Forelimb muscle (tissue), 1 donor: Measurements from ENCODE around the gene SHISA9. TPM values are rescaled to one million over a fixed set of nuclear protein-coding genes. Genes with fewer than 3 reads are reported as not detected.

Experiments
- DNase-seq: peaks from one replicate; pipeline ENCODE4 v3.0.0-alpha.2; 2013; ENCODE audit warnings: low read depth
- polyA plus RNA-seq: library from polyadenylated mRNA; unstranded; fragments of 120-200 nt; gene quantifications from one replicate; pipeline ENCODE4 v1.2.1, GENCODE V29; 2013; ENCODE audit not compliant: insufficient read length

The SHISA9 gene
- polyA plus RNA-seq, 1 donor, result 0.13 TPM

DNA sequence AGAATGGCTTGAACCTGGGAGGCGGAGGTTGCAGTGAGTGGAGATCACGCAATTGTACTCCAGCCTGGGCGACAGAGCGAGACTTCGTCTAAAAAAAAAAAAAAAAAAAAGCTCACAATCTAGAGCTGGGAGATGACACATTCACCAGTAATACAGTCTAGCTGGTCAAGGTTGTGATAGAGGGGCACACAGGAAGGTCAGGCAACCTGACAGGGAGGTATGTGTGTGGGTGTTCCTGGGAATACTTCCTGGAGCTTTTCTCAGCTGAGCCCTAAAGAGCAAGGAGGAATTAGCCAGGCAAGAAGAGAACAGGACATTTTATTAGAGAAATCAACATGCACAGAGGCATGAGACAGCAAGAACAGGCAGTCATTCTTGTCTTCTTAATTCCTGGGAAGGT lies 216.7 kb downstream of the SHISA9 start:
- DNase-seq, result no peak

DNA sequence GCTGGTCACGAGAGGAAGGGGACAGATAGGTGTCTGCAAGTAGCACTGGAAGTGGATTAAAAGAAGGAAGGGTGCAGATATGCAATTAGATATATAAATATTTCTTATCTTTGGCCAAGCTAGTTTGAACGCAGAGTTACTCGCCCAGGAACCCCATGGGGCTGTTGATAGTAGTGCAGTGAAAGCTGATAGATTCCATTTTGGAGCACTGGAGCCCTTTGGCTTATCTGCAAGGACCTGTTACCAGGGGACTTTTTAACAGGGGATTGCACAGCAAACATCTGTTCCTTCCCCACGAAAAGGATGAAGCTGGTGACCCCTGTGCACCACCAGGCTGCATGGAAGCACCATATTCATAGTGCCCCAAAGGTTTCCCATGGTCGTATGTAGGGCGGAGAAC lies 218.7 kb downstream of the SHISA9 start:
- no peak for DNase-seq

DNA sequence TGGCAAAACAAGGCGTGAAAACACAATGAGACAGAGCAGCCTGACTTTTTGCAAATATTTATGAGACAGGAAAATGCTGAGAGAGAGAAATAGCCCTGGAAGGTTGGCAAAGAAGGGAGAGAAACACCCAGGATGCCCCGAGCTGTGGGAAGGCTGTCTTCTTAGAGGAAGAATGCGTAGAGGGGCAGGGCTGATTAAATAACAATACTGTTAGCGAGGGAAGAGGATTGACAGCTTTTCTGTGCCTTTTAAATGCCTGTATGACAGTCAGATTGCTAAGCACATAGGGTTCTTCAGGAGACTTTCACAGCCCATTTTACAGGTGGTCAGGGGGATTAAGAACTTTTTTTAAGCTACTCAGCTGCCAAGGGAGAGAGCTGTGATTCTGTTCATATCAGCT lies 219.2 kb downstream of the SHISA9 start:
- DNase-seq, result no peak

DNA sequence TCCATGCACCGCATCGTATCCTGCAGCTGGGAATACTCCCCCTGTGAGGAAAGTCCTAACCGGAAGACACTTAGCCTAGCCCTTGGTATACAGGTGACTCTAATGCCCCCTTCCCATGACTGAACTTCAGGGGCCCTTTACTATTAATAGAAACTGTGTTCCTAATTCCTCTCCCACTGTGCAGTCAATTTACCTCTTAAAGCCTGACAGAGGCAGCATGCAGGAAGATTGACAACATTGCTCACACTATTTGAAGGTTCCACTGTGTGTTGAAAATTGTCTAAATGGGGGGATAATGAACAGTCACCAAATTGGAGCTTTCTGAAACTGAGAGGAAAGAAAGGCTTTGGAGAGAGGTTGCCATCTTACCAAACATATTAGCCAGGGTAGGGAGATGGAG lies 222.6 kb downstream of the SHISA9 start:
- DNase-seq, result no peak

DNA sequence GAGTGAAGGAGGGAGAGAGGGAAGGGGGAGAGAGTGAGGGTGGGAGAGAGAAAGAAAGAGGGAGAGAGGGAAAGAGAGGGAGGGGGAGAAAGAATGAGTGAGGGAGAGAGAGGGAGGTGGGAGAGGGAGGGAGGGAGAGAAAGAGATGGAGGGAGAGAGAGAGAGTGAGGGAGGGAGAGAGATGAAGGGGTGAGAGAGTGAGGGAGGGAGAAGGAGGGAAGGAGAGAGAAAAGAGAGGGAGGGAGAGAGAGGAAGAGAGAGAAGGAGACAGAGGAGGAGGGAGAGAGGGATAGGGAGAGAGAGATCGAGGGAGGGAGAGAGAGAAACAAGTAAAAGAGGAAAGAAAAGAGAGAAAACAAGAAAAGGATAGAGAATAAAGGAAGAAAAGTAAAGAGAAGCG lies 225.7 kb downstream of the SHISA9 start:
- no peak for DNase-seq

DNA sequence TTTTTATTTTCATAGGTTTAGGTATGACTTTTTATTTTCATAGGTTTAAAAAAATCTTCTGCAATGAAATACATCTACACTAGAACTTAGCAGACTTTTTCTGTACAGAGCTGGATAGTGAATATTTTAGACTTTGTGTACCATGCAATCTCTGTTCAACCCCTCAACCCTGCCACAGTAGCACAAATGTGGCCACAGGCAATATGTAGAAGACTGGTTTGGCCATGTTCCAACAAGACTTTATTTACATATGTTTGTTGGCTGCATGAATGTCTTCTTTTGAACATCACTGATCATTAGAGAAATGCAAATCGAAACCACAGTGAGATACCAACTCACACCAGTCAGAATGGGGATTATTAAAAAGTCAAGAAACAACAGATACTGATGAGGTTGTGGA lies 229.2 kb downstream of the SHISA9 start:
- no peak for DNase-seq

DNA sequence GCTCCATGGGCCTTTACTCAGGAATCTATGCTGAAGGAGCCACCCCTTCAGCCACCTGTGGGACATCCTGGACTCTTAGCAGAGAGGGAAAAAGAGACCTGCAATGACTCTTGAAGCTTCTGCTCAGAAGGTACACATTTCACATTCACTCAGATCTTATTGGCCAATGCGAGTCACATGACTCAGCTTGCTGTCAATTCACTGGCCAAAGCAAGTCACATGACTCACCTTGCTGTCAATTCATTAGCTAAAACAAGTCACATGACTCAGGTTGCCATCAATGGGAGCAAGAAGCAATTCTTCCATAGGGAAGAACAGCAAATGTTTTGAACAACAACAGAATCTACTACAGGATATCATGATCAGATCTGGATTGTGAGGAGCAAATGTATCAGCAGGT lies 233.4 kb downstream of the SHISA9 start:
- no peak for DNase-seq

DNA sequence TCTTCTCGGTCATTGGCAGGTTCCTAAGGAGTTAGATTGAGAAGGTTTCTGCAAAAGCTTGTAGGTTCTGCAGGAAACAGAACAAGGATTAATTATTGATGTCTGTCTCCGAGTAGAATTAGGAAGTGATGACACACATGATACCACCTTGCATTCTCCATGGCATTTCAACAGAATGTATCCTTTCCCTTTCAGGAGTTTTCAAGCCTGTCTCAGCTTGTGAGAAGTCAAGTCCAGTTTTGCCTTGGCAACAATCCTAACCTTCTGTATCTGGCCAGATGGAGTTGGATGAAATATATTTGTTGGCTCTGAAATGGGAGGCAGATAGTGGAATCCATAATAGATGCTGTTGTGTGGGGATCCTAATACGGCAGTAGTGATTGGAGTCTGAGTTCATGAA lies 235.5 kb downstream of the SHISA9 start:
- DNase-seq, result no peak

DNA sequence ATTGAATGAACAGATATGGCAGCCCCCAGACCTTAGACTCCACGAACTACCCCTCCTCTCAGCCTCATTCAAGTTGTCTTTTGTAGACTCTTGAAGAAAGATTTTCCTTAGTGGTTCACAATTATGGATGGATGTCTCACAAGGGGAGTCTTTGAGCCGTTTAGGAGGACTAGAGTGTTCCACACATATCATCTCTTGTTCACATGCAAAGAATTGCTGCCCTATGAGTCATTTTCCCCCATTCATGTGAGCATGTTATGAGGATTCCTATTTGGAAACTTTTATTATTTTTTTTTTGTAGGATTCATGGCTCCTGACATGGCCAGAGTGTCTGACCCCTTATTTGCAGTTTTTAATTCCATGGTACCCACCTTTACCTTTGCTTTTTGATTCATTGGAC lies 237.1 kb downstream of the SHISA9 start:
- DNase-seq, result no peak

DNA sequence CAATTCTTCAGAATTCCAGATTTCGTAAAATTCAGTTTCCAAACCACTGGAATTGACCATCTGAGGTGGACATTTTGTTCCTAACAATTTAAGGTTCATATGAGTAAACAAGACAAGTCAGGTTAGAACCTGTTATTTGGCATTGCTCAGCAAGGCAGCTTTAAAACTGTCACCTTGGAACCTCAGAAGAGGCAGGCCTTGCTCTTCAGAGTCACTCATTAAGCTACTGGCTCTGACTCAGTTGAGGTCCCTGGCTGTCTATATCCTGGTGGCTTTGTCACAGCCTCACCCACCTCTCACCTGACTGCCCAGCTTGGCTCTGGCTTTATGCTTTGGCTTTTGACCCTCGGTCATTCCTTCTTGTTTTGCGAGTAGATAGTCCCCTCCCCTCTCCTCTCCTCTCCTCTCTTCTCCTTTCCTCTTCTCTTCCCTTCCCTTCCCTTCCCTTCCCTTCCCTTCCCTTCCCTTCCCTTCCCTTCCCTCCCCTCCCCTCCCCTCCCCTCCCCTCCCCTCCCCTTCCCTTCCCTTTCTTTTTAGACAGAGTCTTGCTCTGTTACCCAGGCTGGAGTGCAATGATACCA lies 238.4 kb downstream of the SHISA9 start:
- DNase-seq, result no peak

DNA sequence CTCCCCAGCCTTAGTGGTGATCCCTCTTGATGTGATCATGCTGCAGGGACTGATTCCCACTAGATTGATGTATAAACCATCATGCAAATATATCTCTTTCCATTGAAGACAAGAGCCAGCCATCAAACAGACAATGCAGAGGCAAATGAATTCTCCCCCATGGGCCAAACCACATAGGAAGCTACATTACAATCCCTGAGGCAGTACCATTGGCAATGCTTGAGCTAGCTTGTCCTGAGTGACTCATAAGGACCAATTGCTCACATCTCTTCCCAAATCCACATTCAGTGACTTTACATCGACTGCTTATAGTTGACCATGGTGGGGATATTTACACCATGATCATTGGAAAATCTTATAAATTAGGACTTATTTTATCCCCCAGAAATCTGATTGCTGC lies 242.2 kb downstream of the SHISA9 start:
- no peak for DNase-seq

DNA sequence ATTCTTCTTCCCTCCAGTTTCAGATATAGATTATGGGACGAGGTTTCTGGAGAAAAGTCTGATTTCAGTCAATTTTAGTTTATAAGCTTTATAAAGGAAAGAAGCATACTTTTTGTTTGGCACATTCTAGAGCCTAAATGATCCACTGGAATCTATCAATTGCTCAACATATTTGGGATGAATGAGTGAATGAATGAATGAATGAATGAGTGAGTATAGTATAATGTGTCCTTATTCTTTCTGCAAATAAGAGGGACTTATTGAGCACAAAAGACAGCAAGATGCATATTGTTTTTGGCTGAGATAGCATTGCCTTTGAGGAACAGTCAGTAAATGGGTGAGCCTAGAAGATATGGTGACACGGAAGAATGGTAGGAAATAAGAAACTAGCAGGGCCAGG lies 245.4 kb downstream of the SHISA9 start:
- no peak for DNase-seq

DNA sequence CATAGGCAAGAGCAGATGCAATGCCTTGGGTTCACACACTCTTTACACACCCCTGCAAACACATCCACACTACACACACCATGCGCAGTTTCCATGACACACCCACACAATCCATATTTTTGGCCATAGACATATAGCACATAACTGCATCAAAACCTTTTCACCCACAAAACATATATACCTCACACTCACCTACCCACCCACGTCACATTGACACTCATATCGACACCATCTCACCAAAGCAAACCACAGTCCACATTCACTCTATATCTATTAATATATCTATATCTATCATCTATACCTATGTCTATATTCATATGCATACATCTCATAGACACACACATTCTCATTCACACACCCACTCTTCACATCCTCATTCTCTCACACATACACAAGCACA lies 246.9 kb downstream of the SHISA9 start:
- no peak for DNase-seq

DNA sequence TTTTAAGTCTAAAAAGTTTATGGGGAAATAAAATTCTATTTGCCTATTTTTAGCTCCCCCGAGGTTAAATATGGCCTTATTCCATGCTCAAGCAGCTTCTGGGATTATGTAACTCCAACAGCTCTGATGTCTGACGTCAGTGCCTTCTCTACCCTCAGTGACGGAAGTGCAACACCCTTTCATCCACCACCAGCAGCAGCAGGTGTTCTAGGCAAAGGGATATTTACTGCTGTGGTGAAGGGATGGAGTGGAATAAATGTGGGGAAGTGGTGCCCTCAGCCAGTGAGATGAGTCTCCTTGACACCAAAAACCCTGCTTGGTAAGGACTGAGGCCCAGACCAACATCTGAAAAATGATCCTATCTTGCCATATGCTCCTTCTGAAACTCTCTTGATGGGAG lies 247.4 kb downstream of the SHISA9 start:
- DNase-seq, result no peak

DNA sequence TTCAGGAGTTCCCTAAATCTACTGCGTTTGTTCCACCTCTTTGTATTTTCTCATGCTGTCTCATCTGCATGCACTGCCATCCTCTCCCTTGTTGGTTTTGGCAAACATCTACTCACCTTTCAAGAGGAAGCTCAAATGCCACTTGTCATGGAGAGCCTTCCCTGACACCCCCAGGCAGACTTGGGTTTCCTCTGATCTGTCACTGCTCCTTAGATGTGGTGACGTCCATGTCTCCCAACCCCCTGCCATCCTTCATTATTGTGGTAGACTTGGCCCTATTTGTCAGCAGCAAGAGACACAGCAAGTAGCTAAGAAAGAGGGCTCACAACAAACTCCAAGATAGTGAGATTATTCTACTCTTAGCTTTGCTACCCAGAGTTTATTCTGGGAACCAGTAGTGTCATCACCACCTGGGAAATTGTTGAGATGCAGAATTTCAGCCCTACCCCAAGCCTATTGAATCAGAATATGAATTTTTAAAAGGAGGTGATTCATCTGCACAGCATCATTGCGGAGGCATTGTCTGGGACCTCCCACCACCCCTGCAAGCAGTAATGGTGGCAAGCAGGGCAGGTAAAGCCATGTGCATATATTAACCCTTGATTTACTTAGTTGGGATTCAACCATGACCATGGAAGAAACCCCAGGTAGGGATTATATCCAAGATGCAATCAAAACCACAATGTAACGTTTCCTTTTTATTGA lies 248.9 kb downstream of the SHISA9 start:
- no peak for DNase-seq

DNA sequence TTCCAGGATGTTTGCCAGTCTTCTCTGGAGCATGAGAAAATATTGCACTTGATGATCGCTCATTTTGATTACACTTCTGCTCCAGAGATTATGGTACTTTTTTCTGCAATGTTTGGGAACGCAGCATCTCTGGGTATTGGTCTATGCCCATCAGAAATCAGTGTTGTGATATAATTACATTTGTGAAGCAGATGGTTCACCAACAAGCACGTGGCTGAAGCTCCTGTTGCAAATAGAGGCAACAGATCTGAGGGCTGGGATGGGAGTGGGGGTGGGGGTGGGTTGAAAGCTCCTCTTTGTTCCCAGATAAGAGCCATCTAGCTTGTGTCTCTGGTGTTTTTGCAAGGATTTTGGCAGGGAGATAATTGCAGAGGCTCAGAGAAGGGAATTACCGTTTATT lies 252.3 kb downstream of the SHISA9 start:
- no peak for DNase-seq

DNA sequence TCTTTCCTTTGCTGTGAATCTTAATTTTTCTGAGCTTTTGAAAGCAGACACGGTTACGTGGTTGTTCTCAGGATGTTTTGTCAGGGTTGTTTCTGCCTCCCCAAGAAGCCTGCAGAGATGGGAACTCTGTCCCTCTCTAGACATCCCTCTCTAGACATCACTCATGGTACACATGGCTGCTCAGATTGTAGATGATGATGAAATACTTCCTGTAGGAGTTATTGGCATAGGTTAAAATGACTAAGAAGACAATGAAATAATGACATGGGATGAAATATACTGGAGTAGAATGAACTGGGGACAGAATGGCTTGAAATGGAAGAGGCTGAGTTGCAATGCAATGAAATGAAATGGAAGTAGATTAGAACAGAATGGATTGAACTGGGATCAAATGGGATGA lies 253.4 kb downstream of the SHISA9 start:
- DNase-seq, result no peak

DNA sequence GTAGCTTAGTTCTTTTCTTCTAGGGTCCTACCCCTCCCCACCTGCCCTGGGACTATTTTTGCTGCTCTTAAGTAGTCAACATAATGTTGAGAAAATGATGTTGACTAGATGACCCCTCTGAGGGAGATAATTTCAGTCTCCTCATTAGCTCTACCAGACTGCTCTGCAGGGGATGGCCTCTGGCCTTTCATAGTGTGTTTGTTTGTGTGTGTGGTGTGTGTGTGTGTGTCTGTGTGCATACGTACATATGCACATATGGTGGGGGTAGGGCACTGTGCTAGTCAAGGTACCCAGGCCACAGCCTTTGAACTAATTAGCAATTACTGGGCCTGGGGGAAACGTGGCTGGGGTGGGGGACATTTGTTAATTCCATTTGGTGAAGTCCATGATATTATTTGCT lies 254.0 kb downstream of the SHISA9 start:
- DNase-seq, result no peak

DNA sequence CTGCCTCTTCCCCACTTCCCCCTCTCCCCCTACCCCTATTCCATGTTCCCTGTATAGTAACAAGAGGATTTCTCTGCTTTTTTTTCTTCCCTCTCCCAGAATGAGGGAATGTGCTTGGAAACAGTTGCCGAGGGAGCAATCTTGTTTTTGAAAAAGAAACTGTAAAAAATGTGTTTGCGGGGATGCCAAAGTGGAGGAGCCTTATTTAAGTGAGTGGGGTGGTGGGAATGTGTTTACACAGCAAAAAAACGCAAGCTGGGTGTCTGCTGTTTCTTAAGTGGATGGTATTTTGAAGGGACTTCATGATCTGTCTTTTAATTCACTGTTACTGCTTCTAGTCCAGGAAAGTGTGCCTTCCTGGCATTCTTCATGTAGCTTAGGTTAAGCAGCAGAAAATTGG lies 254.4 kb downstream of the SHISA9 start:
- DNase-seq, result no peak

DNA sequence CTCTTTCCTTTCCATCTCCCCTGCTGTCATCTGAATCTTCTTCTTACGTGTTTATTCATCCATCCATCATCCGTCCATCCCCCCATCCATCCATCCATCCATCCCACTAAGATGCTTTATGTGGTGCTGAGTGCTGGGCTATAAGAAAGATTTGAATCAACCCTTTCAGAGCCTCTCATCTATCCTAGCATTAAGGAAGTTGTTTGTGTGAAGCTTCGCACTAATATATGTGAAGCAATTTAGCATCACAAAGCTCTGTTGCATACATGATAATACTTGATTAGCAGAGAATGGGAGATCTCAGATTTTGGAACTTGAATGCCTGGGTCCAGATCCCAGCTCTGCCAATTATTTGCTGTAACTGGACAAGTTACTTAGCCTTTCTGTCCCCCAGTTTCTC lies 255.7 kb downstream of the SHISA9 start:
- DNase-seq, result no peak

DNA sequence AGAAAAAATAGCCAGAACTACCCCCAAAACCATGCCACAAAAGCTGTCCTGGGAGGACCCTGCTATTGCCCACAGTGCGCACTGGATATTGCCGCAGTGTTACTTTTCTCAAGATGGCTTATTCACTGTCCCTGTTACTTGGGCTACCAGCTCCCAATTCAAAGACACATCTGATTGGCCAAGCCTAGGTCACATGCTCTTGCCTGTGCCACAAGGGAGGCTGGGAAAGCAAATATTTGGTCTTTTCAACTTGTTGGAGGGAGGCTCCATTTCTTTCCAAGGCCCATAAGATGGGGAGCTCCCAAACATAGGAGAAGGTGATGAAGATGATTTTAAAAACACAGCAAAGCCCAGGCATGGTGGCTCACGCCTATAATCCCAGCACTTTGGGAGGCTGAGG lies 257.0 kb downstream of the SHISA9 start:
- DNase-seq, result no peak

DNA sequence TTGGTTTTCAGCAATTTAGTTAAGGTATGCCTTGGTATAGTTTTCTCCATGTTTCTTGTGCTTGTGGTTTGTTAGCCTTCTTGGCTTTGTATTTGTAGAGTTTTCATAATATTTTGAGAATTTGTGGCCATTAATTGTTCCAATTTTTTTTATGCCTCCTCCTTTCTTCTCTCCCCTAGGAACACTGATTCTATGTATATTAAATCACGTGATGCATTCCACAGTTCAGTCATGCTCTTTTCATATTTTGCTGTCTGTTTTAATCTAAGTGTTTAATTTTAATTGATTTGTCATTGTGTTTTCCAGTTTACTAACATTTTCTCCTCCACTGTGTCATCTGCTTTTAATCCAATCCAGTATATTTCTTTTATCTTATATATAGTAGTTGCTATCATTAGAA lies 263.6 kb downstream of the SHISA9 start:
- no peak for DNase-seq

DNA sequence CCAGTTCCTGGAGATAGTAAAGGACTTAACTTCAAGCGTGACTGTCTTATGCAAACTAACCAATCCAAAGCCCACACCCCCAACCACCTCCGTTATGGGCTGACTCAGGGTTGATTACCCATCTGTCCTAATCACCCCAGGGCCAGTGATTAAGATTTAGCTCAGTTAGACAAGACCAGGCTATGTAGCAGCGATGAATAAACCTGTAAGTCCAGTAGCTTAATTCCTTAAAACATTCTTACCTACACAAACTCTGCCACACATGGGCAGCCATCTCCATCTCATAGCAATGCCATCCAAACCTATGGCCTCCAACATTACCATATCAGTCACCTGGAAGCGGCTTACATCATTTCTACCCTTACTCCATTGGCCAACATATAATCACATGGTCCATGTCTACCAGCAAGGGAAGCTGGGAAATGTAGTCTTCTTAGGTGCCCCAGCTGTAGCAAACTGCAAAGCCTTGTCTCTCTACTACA lies 266.7 kb downstream of the SHISA9 start:
- DNase-seq, result no peak

DNA sequence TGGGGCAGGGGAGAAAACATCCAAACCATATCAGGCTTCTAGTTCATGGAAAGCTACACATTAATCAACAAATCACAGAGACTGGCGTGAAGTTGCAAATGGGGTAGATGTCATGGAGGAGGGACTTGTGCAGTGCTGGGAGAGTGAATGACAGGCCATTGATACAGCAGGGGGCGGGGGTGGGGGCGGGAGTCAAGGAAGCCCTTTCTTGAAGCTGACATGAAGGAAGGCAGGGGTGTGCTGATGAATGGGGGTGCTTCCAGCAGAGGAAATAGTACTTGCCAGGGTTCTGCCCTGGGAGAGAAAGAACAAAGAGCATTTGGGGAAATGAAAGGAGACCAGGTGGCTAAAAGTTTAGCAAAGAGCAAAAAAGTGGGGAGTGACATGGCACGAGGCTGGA lies 269.9 kb downstream of the SHISA9 start:
- DNase-seq, result no peak
